GM12878 (cell line): Measurements from ENCODE around the gene SAMD3. TPM values are rescaled to one million over a fixed set of nuclear protein-coding genes. Genes with fewer than 3 reads are reported as not detected.

ENCODE experiments used
- BCL11A ChIP-seq: IDR thresholded peaks from 2 replicates; pipeline ENCODE4 v1.6.1; 2011; ENCODE audit warnings: low read depth, low read length
- CBX5 ChIP-seq: sonication (generic); IDR thresholded peaks from 2 replicates; pipeline ENCODE4 v1.6.1; 2016; ENCODE audit warnings: low read depth, moderate library complexity, mild to moderate bottlenecking, inconsistent platforms
- EGR1 ChIP-seq, 2 experiments: IDR thresholded peaks; 1 replicate in 1 of 2; 2 replicates in 1 of 2; pipeline ENCODE4 v1.6.1; 2011 to 2012; ENCODE audit warnings: low read depth in 2 of 2, low read length in 2 of 2, borderline replicate concordance in 1 of 2, mild to moderate bottlenecking in 1 of 2, moderate library complexity in 1 of 2
- ETV6 ChIP-seq, 2 experiments: fragments of 450-650 bp in 1 of 2; IDR thresholded peaks in 1 of 2; conservative IDR thresholded peaks in 1 of 2; 2 replicates each; pipeline ENCODE4 v1.6.1; 2014; ENCODE audit warnings: antibody characterized with exemption in 1 of 2, borderline replicate concordance in 1 of 2, low read depth in 1 of 2, mild to moderate bottlenecking in 1 of 2, moderate library complexity in 1 of 2
- FOXM1 ChIP-seq: IDR thresholded peaks from 2 replicates; pipeline ENCODE4 v1.6.1; 2012; ENCODE audit warnings: low read depth, mild to moderate bottlenecking, inconsistent platforms, low read length, moderate library complexity
- IKZF1 ChIP-seq: fragments of 450-650 bp; conservative IDR thresholded peaks from 2 replicates; pipeline ENCODE4 v1.6.1; 2017; ENCODE audit warnings: antibody characterized with exemption, mild to moderate bottlenecking
- JUNB ChIP-seq: IDR thresholded peaks from 2 replicates; pipeline ENCODE4 v1.6.1; 2016; ENCODE audit warnings: antibody characterized with exemption, mild to moderate bottlenecking
- KDM1A ChIP-seq: fragments of 200-600 bp; sonication (generic); IDR thresholded peaks from 2 replicates; pipeline ENCODE4 v1.6.1; 2016; ENCODE audit warnings: borderline replicate concordance
- PAX5 ChIP-seq: IDR thresholded peaks from 2 replicates; pipeline ENCODE4 v1.6.1; 2011; ENCODE audit warnings: low read depth, low read length, borderline replicate concordance
- POU2F2 ChIP-seq: IDR thresholded peaks from 3 replicates; pipeline ENCODE4 v1.6.1; 2011; ENCODE audit warnings: low read depth, mild to moderate bottlenecking, low read length, borderline replicate concordance
- SIN3A ChIP-seq: IDR thresholded peaks from 2 replicates; pipeline ENCODE4 v1.6.1; 2012; ENCODE audit warnings: low read depth, low read length, improper control_type of control experiment
- SMARCA5 ChIP-seq: fragments of 450-650 bp; IDR thresholded peaks from 2 replicates; pipeline ENCODE4 v1.6.1; 2017; ENCODE audit warnings: mild to moderate bottlenecking
- ZBED1 ChIP-seq: IDR thresholded peaks from 2 replicates; pipeline ENCODE4 v1.6.1; 2016; ENCODE audit warnings: borderline replicate concordance
- polyA plus RNA-seq, 11 experiments: library from polyadenylated mRNA; depleted of rRNA in 4 of 11; unstranded in 6 of 11; stranded (reverse) in 5 of 11; fragments of >200 nt; fragmentation: Nextera tagmentation in 4 of 11; fragmentation: Illumina TruSeq in 1 of 11; extraction: Ambion mirVana in 4 of 11; extraction: Trizol in 1 of 11; gene quantifications; 1 replicate in 1 of 11; 2 replicates in 10 of 11; pipeline versions ENCODE4 v1.2.1 to v1.2.3, GENCODE V29; 2011 to 2016; ENCODE audit warnings: inconsistent platforms in 2 of 11, missing spikeins in 2 of 11, low read depth in 1 of 11
- total RNA-seq, 4 experiments: library from RNA; depleted of rRNA in 3 of 4; stranded (reverse); fragments of >200 nt in 3 of 4; fragmentation: Illumina TruSeq in 1 of 4; extraction: Trizol in 1 of 4; gene quantifications; 2 replicates each; pipeline versions ENCODE4 v1.2.1 to v1.2.3, GENCODE V29; 2013 to 2021
- TF ChIP-seq, protein P1 (sequence below): fragments of 450-650 bp; IDR thresholded peaks from 2 replicates; pipeline ENCODE4 v1.6.1; 2017; ENCODE audit warnings: mild to moderate bottlenecking, moderate library complexity
- TF ChIP-seq, protein P2 (sequence below): IDR thresholded peaks from 2 replicates; pipeline ENCODE4 v1.6.1; 2012; ENCODE audit warnings: low read depth, low read length, improper control_type of control experiment

Gene SAMD3
- total and polyA plus RNA-seq, 10 of the 15 experiments (the other 5 are each of a cell fraction or from before 2014, with no cell fraction given), result 0.04 to 2.3 (median 0.39) TPM; not detected in 2

DNA sequence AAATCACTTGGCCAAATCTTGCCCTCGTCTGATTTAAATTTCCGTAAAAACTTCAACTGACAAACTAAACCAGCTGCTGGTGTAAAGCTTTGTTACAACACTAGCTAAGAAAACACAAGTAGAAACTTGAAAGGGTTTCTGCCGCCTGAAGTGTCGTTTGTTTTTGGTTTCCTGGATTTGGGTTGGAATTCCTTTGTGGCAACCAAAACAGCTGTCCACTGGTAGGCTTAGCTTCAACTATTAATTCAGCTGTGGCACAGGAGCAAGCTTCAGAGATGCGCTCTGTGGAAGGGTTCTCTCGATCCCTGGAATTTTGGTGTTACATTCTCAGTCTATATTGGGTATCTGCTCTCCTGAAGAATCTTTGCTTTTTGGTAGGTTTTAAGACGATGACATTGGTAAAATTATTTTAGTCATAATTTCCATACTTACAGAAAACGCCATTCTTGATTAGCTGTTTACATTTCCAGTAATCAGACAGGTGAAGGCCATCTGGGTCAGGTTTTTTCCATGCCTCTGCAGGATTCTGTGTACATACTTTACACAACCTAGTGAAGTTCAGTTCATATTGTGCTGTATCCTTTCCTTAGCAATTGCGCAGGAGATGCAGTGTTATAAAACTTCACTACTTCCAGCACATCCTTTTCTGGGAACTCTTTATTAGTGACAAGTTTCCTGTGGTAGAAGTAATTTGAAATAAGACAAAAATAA is 29.9 kb upstream of the SAMD3 start (continued):
- TF ChIP-seq, protein P1, sequence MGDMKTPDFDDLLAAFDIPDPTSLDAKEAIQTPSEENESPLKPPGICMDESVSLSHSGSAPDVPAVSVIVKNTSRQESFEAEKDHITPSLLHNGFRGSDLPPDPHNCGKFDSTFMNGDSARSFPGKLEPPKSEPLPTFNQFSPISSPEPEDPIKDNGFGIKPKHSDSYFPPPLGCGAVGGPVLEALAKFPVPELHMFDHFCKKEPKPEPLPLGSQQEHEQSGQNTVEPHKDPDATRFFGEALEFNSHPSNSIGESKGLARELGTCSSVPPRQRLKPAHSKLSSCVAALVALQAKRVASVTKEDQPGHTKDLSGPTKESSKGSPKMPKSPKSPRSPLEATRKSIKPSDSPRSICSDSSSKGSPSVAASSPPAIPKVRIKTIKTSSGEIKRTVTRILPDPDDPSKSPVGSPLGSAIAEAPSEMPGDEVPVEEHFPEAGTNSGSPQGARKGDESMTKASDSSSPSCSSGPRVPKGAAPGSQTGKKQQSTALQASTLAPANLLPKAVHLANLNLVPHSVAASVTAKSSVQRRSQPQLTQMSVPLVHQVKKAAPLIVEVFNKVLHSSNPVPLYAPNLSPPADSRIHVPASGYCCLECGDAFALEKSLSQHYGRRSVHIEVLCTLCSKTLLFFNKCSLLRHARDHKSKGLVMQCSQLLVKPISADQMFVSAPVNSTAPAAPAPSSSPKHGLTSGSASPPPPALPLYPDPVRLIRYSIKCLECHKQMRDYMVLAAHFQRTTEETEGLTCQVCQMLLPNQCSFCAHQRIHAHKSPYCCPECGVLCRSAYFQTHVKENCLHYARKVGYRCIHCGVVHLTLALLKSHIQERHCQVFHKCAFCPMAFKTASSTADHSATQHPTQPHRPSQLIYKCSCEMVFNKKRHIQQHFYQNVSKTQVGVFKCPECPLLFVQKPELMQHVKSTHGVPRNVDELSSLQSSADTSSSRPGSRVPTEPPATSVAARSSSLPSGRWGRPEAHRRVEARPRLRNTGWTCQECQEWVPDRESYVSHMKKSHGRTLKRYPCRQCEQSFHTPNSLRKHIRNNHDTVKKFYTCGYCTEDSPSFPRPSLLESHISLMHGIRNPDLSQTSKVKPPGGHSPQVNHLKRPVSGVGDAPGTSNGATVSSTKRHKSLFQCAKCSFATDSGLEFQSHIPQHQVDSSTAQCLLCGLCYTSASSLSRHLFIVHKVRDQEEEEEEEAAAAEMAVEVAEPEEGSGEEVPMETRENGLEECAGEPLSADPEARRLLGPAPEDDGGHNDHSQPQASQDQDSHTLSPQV, result no peak
- TF ChIP-seq KDM1A (no peak), EGR1 (IDR thresholded peaks at IDR 0.05; ENCODE audit: borderline replicate concordance in 1 of 2, low read depth in 2 of 2, low read length in 2 of 2) (no peak), POU2F2 (no peak), SIN3A (no peak), ZBED1 (no peak), ETV6 (conservative IDR thresholded peaks at IDR 0.05 in 1 of 2, IDR thresholded peaks at IDR 0.05 in 1 of 2; ENCODE audit: borderline replicate concordance in 1 of 2, low read depth in 1 of 2) (no peak), SMARCA5 (no peak), JUNB (no peak), CBX5 (no peak), PAX5 (no peak), IKZF1 (no peak), FOXM1 (no peak), BCL11A (no peak)
- TF ChIP-seq, protein P2, sequence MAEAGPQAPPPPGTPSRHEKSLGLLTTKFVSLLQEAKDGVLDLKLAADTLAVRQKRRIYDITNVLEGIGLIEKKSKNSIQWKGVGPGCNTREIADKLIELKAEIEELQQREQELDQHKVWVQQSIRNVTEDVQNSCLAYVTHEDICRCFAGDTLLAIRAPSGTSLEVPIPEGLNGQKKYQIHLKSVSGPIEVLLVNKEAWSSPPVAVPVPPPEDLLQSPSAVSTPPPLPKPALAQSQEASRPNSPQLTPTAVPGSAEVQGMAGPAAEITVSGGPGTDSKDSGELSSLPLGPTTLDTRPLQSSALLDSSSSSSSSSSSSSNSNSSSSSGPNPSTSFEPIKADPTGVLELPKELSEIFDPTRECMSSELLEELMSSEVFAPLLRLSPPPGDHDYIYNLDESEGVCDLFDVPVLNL, result no peak
